DMS53 (cell line): ENCODE measurements around the gene POU4F3.
"Not testable (repeated sequence)": the region's sequence is repeated elsewhere in the genome, so short reads cannot be mapped to it uniquely, and the experiment has no call there.

Source experiments
- DNase-seq: peaks from one replicate; lab custom pipeline; 2025; lab: John Stamatoyannopoulos, UW

POU4F3 gene

GRCh38 chr5:146338774-146339714 is at the start of gene POU4F3:
POU4F3 (plus strand) TSS chr5:146338839; CDS start chr5:146339113, 274 bp downstream.
- peak; percentile 59 for DNase-seq

- DNase-seq: no peak
Measured at GRCh38 chr5:146290318-146290717, 48.3 kb upstream of the POU4F3 start.

GRCh38 chr5:146291421-146292074 is 47.1 kb upstream of the POU4F3 start:
- DNase-seq: peak; percentile 79

- no peak for DNase-seq
Measured at GRCh38 chr5:146296245-146296644, 42.4 kb upstream of the POU4F3 start.

- DNase-seq: not testable (repeated sequence)
Measured at GRCh38 chr5:146298920-146299319, 39.7 kb upstream of the POU4F3 start.

- DNase-seq: no peak
Measured at GRCh38 chr5:146301626-146302025, 37.0 kb upstream of the POU4F3 start.

- no peak for DNase-seq
Measured at GRCh38 chr5:146302406-146302805, 36.2 kb upstream of the POU4F3 start.

- no peak for DNase-seq
Measured at GRCh38 chr5:146306838-146307237, 31.8 kb upstream of the POU4F3 start.

- DNase-seq: no peak
Measured at GRCh38 chr5:146307796-146308195, 30.8 kb upstream of the POU4F3 start.

- DNase-seq: no peak
Measured at GRCh38 chr5:146310540-146310939, 28.1 kb upstream of the POU4F3 start.

GRCh38 chr5:146311278-146311677 is 27.4 kb upstream of the POU4F3 start:
- DNase-seq: no peak

GRCh38 chr5:146313027-146313426 is 25.6 kb upstream of the POU4F3 start:
- DNase-seq: no peak

GRCh38 chr5:146321571-146321970 is 17.1 kb upstream of the POU4F3 start:
- no peak for DNase-seq

GRCh38 chr5:146327257-146327870 is 11.3 kb upstream of the POU4F3 start:
- no peak for DNase-seq

GRCh38 chr5:146327989-146328388 is 10.7 kb upstream of the POU4F3 start:
- no peak for DNase-seq

- DNase-seq: no peak
Measured at GRCh38 chr5:146329697-146330096, 8.9 kb upstream of the POU4F3 start.

GRCh38 chr5:146331423-146331822 is 7.2 kb upstream of the POU4F3 start:
- DNase-seq: no peak

GRCh38 chr5:146334074-146334533 is 4.5 kb upstream of the POU4F3 start:
- peak; percentile 17 for DNase-seq

GRCh38 chr5:146336197-146336596 is 2.4 kb upstream of the POU4F3 start:
- DNase-seq: no peak

GRCh38 chr5:146337264-146337904 is 1.3 kb upstream of the POU4F3 start:
- DNase-seq: peak; percentile 23

GRCh38 chr5:146337928-146338327 is 711 bp upstream of the POU4F3 start:
- DNase-seq: peak; percentile 42

- DNase-seq: peak; percentile 56
Measured at GRCh38 chr5:146339715-146340259, 1.1 kb downstream of the POU4F3 start.
